Glomerular visceral epithelial cell (primary cell): ENCODE results near the gene CNTN4.

Experiments used
- DNase-seq: peaks from one replicate; pipeline ENCODE4 v3.0.0-alpha.2; 2016; ENCODE audit errors: extremely low spot score

Gene CNTN4

GRCh38 chr3:2686816-2687502 is 588.3 kb downstream of the CNTN4 start:
- no peak for DNase-seq

DNA sequence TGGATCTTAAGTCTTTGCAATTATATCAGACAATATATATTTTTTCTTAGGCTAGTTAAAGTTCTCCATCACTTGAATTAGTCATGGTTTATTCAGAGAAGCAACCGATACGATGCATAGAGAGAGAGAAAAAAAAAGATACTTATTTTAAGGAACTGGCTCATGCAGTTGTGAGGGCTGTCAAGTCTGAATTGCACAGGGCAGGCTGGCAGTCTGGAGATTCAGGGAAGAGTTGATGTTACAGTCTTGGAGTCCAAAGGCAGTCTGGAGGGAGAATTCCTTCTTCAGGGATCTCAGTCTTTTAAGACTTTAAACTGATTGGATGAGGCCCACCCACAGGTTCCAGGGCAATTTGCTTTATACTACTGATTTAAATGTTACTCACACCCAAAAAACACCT is 598.9 kb downstream of the CNTN4 start:
- no peak for DNase-seq

GRCh38 chr3:2701471-2701870 is 602.8 kb downstream of the CNTN4 start:
- no peak for DNase-seq

DNA sequence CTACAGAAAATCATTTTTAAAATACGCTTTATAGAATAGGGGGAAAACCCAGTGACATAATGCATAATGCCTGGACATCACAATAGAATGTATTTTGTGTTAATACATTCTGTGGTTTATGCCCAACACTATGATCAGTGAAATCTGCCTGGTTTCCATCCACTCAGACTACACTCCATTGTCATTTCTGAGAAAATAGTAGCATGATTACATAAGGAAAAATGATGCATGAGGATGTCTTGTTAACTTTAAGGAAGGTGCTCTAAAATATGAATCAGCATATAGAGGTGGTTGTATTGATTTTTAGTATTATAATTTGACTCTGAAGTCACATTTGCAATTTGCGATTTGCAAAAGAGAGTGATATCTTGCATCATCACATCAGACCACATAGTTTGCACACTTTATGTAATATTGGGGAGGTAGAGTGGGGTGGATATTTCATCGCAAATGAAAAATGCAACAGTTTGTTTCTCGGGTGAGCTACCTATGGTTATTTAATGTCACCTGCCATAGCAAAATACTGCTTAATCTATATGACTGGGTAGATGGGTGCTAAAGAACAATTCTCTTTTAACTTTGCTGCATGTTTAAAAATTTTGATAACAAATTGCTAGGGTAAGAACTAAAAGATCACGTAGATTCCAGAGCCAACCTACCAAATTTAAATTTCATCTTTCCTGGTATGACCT is 607.6 kb downstream of the CNTN4 start:
- no peak for DNase-seq

DNA sequence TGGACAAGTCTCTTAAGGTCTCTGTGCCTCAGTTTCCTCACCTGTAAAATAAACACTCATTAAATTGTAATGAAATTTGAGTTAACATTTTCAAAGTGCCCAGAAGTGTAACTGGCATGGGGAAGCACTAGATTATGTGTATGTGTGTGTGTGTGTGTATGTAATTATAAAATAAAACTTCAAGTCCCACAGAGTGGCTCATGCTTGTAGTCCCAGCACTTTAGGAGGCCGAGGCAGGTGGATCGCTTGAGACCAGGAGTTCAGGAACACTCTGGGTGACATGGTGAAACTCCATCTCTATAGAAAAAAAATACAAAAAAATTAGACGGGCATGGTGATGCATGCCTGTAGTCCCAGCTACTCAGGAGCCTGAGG is 608.2 kb downstream of the CNTN4 start:
- no peak for DNase-seq

DNA sequence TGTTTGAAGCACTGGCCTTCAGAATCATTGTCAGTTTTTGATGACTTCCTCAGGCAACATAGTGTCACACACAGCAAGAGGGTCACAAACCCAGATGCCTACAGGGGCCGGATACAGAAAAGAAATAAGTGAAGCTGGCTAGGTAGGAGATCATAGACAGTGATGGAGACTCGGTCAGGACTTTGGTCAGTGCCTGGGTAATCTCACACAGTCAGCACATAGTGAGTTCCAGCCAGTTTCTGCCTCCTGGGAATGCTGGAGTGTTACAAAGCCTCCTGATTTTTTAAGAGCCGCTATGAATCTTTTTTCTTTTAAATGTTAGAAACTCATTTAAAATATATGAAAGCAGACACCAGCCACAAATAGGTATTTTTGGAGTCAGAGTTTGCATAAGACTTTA is 612.4 kb downstream of the CNTN4 start:
- no peak for DNase-seq

GRCh38 chr3:2713923-2714322 is 615.3 kb downstream of the CNTN4 start:
- DNase-seq: no peak

DNA sequence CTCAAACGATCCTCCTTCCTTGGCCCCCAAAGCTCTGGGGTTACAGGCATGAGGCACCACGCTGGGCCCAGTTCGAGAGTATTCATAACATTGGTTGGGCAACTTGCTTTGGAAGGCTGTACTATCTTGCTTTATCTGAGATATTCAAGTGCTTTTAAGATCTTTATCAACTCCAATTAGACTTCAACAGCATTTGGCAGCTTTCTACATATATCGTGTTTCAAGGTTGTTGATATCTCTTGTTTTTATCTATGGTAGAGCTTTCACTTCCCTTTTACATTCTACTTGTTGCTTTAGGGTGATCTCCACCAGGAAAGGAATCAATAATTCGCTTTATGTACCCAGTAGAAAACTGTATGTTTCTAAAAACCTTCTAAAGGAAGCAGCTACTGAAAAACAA is 616.2 kb downstream of the CNTN4 start:
- no peak for DNase-seq

- no peak for DNase-seq
Observed at GRCh38 chr3:2727101-2727500, 628.4 kb downstream of the CNTN4 start.

GRCh38 chr3:2727610-2728318 is 629.1 kb downstream of the CNTN4 start:
- DNase-seq: no peak

DNA sequence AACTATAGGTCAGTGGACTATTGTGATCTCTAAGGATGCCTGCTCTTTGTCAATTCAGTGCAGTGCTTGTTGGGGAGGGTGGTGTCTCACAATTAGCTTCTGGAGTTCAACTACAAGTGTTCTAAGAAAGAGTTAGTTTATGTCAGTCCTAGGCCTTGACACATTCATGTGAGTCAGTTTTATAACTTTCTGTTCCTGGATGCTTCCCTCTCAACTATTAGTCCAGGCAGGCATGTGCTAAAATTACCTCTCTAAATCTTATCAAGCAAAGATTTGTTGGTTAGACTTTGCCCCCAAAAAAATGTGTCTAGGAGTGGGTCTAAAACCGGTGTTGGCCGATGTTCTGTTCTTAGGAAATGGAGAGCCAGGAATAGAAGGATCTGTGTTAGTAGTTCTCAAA is 633.2 kb downstream of the CNTN4 start:
- no peak for DNase-seq

- DNase-seq: no peak
Observed at GRCh38 chr3:2735392-2735894, 636.8 kb downstream of the CNTN4 start.

DNA sequence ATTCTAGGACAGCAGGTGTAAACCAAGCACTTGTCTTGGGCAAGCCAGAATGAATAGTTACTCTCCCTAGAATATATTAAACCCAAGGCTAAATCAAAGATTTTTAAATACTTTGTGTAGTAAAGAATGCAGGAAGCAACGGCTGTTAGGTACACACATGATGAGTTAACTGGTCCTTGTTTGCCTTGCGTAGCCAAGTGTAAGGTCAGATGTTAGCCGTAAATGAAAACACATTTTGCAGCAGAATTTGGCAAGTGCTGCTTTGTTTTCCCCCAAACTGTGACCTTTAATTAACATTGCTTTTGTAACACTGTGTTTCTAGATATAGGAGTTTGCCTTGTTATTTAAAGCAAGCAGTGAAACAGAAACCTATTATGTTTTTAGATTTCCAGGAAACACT is 642.9 kb downstream of the CNTN4 start:
- DNase-seq: no peak

- no peak for DNase-seq
Observed at GRCh38 chr3:2765002-2765579, 666.4 kb downstream of the CNTN4 start.

- no peak for DNase-seq
Observed at GRCh38 chr3:2770451-2770850, 671.8 kb downstream of the CNTN4 start.

- DNase-seq: no peak
Observed at GRCh38 chr3:2771193-2771592, 672.5 kb downstream of the CNTN4 start.

- DNase-seq: no peak
Observed at GRCh38 chr3:2771741-2772140, 673.1 kb downstream of the CNTN4 start.

DNA sequence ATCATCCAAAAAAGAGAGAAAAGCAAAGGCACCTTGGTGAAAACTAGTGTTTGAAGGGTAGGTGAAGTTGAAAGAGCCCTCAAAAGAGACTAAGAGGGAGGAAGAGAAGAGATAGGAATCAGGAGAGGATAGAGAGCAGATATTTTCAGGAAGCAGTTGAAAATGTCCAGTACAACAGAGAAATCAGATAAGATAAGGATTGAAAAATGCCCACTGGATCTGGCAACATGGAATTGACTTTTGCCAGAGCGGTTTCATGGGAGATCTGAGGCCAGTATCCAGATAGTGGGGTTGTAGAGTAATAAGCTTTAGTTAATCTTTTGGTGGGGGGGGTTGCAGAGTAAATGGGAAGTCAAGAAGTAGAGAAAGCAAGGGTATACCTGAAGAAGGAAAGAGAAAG is 674.1 kb downstream of the CNTN4 start:
- DNase-seq: no peak

DNA sequence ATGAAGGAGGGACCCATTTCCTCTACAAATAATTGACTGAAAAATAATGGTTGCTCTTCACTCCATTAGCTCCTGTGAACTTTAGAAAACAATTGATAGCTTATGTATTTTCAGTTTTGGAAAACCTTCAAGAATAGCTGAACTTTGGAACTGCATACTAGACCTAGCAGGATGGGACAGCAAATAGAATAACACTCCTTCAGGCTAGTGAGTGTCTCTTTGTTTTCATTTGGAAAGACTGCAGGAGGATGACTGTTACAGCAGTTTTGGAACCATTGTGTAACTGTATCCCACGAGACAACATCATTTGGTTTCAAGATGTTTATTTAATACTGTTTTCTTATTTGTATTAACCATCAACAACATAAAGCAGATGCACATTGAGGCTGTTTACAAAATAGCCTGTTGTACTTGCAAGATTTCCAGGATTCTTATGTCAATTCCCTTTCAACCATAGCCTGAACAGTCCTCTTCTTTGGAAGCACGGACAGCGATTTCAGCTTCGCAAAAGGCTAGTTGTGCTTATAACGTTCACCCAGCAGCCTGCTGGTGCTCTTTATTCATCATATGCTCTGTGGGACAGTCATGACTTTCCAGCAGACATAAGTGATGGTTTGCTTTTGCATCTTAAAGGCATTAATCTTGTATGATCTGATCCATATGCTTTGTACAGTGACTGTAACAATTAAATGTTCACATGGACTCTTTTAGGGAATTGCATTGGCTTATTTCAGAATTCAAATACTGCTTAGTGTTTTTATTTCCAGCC is 676.0 kb downstream of the CNTN4 start:
- DNase-seq: no peak

DNA sequence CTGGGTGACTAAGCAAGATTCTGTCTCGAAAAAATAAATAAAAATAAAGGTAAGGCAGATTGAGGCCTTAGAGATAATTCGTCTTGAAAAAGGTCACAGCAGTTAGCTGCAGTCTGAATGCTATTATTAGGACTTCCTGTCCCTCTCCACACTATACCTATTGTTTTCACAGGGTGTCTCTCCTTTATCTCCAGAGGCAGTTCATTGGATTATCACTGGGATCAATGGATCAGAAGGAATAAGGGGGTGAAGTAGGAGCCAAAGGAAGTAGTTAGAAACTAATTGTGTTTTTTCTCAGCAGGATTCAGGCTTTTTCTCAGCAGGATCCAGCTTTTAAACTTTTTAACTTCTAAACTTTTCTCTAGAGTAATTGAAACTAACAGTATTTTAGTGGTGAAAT is 684.6 kb downstream of the CNTN4 start:
- DNase-seq: no peak

GRCh38 chr3:2784627-2785026 is 686.0 kb downstream of the CNTN4 start:
- no peak for DNase-seq
